Erythroblast (primary cell): ENCODE data around the gene SPTBN1.

ENCODE experiments used
- GATA1 ChIP-seq: IDR thresholded peaks from 2 replicates; pipeline ENCODE4 v1.6.1; 2011; ENCODE audit warnings: low read depth, mild to moderate bottlenecking, control low read depth, low read length, moderate library complexity
- POLR2A ChIP-seq: IDR thresholded peaks from 2 replicates; pipeline ENCODE4 v1.6.1; 2011; ENCODE audit warnings: mild to moderate bottlenecking, low read length

DNA sequence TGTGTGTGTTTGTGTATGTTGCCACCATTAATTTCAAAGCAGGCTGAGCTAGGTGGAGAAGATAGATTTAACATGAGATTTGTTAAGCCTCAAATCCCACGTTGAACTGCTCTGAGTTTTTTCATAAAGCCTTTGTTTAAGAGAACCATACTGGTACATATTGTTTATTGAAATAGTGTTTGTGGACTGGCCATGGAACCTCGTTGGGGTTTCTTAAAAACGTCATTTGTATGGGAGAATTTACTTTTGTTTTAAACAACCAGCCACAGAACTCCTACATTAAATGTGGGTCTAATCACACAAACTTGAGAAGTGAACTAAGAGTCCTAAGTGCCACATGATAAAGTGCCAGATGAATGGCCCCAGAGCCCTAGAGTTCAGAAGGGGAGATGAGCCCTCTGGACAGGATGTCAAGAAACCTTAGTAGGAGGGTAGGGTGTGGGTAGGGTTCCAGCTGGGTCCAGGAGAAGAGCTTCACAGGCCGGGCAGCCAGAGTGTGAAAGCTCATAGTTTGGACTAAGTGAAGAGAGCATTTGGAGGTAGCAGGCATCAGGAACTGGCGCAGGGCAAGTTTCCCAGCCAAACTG, 146.7 kb downstream of the SPTBN1 start:
- no peak for TF ChIP-seq POLR2A
- no peak for TF ChIP-seq GATA1
